Measurements from ENCODE around the gene CNIH4.

Gene CNIH4

DNA sequence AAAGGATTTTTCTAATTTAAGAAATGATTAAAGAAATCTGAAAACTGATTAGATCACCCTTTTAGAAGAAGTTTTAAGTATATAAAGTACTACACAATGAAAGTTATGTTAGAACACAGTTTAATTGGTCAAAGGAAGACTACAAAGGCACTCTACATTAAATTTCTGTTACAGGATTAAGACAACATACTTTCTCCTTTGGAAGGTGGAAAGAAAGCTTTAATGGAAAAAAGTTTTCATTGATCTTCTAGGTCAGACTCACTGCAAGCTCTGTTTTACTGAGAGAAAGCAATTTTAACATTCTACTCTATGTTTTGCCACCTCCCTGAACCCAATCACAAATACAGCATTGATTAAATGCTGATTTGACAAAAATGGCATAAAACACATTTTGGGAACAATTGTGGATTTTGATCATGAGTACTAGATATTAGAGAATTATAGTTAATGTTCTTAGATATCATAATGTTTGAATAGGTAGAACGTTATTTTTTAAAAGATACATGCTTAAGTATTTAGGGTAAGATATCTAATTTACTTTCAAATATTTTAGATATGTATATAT, 45.9 kb downstream of the CNIH4 start:
- no peak overlapping the region for H3K4me3 ChIP-seq (ENCODE audit: low read length)
- H3K4me1 ChIP-seq (ENCODE audit: control insufficient read depth, low read length): no peaks in the 10 kb centered on the region
- no peaks in the 10 kb centered on the region for H3K9me2 ChIP-seq (replicated peaks; ENCODE audit: control insufficient read depth, low read length)
- H4K20me1 ChIP-seq (ENCODE audit: control insufficient read depth, insufficient read depth, low read depth, low read length): no peaks in the 10 kb centered on the region
- no peak for TF ChIP-seq EZH2phosphoT487 (IDR thresholded peaks at IDR 0.05; ENCODE audit: borderline replicate concordance, low read length)
- H3K27ac ChIP-seq (ENCODE audit: low read depth, low read length): no peak overlapping the region
- H3K27me3 ChIP-seq (ENCODE audit: control insufficient read depth, low read length): no peaks in the 10 kb centered on the region
- no peak overlapping the region for H3K4me2 ChIP-seq (ENCODE audit: low read length)
- H3K9me3 ChIP-seq (ENCODE audit: control insufficient read depth, insufficient read depth, low read length): no peaks in the 10 kb centered on the region
- H3F3A ChIP-seq (ENCODE audit: control insufficient read depth, insufficient read depth): 0 out of 2 replicates have a peak, but pooled peaks cover 4% of the 10 kb centered on the region
- H3K79me2 ChIP-seq (ENCODE audit: control insufficient read depth, low read length): no peaks in the 10 kb centered on the region
- H3K36me3 ChIP-seq (ENCODE audit: control insufficient read depth, low read length): peaks cover 83% of the 10 kb centered on the region

DNA sequence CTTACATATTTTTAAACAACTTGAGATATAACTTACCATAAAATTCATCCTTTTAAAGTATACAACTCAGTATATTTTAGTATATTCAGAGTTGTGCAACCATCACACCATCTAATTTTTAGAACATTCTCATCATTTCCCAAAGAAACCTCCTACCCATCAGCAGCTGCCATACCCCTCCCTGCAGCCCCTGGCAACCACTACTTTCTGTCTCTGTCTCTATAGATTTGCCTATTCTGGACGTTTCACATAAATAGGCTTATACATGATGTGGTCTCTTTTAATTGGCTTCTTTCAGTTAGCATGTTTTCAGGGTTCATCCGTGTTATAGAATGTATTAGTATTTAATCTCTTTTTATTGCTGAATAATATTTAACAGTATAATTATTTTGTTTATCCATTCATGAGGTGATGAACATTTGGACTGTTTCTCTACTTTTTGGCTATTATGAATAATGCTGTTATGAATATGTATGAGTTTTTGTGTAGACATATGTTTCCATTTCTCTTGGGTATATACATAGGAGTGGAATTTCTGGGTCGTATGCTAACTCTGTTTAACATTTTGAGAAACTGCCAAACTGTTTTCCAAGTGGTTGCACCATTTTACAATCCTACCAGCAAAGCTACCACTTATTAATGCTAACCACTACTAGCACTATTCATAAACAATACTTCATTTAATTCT, 48.4 kb downstream of the CNIH4 start:
- Histone ChIP-seq H3K4me2 (ENCODE audit: low read length) (no peak overlapping the region), H3K27ac (ENCODE audit: low read depth, low read length) (no peak overlapping the region), H3K4me3 (ENCODE audit: low read length) (no peak overlapping the region), H3K9me2 (replicated peaks; ENCODE audit: control insufficient read depth, low read length) (no peaks in the 10 kb centered on the region), H3K79me2 (ENCODE audit: control insufficient read depth, low read length) (peaks cover 4% of the 10 kb centered on the region; the same call in 1 of the 2 replicates), H3K36me3 (ENCODE audit: control insufficient read depth, low read length) (peaks cover 80% of the 10 kb centered on the region), H3K9me3 (ENCODE audit: control insufficient read depth, insufficient read depth, low read length) (no peaks in the 10 kb centered on the region), H4K20me1 (ENCODE audit: control insufficient read depth, insufficient read depth, low read depth, low read length) (no peaks in the 10 kb centered on the region), H3K27me3 (ENCODE audit: control insufficient read depth, low read length) (no peaks in the 10 kb centered on the region), H3K4me1 (ENCODE audit: control insufficient read depth, low read length) (no peaks in the 10 kb centered on the region), H3F3A (ENCODE audit: control insufficient read depth, insufficient read depth) (0 out of 2 replicates have a peak, but pooled peaks cover 7% of the 10 kb centered on the region)
- no peak for TF ChIP-seq EZH2phosphoT487 (IDR thresholded peaks at IDR 0.05; ENCODE audit: borderline replicate concordance, low read length)

DNA sequence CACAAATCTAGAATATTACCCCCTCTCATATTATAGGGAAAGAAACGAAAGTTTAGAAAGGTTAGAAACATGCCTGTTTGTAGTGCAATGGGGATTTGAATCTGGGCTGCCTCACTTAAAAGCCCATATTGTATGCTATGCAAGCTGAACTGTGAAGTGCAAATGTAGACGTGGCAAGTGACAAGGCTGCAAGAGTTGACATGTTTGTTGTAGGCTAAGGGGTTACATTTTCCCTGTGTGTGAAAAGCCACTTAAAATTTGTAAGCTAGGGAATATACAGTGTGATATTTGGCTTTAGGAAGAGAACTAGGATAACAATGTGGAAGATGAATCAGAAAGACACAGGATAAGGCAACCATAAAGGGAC, 48.9 kb downstream of the CNIH4 start:
- no peaks in the 10 kb centered on the region for H4K20me1 ChIP-seq (ENCODE audit: control insufficient read depth, insufficient read depth, low read depth, low read length)

DNA sequence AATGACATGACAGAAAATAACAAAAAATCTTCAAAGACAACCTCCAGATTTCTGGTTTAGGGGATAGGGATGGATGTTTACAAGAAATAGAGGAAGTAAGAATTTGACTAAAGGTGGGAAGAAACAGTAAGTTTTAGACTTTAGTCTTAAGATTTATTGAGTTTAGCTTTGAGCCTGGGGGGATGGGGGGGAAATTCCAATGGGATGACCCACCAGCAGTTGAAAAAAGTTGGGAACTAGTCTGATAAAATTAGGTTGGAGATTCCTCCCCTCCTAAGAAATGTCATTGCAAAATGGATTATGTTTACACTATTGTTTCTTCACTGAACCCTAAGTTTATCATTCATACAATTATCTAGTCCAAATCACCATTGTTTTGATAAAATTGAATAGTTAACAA, 49.5 kb downstream of the CNIH4 start:
- Histone ChIP-seq H3K4me1 (ENCODE audit: control insufficient read depth, low read length) (no peaks in the 10 kb centered on the region), H3K27ac (ENCODE audit: low read depth, low read length) (no peak overlapping the region), H3K36me3 (ENCODE audit: control insufficient read depth, low read length) (peaks cover 83% of the 10 kb centered on the region), H3K27me3 (ENCODE audit: control insufficient read depth, low read length) (no peaks in the 10 kb centered on the region), H3K4me2 (ENCODE audit: low read length) (no peak overlapping the region), H3F3A (ENCODE audit: control insufficient read depth, insufficient read depth) (0 out of 2 replicates have a peak, but pooled peaks cover 4% of the 10 kb centered on the region), H3K79me2 (ENCODE audit: control insufficient read depth, low read length) (peaks cover 4% of the 10 kb centered on the region; the same call in 1 of the 2 replicates), H3K9me3 (ENCODE audit: control insufficient read depth, insufficient read depth, low read length) (no peaks in the 10 kb centered on the region), H4K20me1 (ENCODE audit: control insufficient read depth, insufficient read depth, low read depth, low read length) (no peaks in the 10 kb centered on the region), H3K4me3 (ENCODE audit: low read length) (no peak overlapping the region), H3K9me2 (replicated peaks; ENCODE audit: control insufficient read depth, low read length) (no peaks in the 10 kb centered on the region)
- TF ChIP-seq EZH2phosphoT487 (IDR thresholded peaks at IDR 0.05; ENCODE audit: borderline replicate concordance, low read length): no peak
- TF ChIP-seq, protein P1, sequence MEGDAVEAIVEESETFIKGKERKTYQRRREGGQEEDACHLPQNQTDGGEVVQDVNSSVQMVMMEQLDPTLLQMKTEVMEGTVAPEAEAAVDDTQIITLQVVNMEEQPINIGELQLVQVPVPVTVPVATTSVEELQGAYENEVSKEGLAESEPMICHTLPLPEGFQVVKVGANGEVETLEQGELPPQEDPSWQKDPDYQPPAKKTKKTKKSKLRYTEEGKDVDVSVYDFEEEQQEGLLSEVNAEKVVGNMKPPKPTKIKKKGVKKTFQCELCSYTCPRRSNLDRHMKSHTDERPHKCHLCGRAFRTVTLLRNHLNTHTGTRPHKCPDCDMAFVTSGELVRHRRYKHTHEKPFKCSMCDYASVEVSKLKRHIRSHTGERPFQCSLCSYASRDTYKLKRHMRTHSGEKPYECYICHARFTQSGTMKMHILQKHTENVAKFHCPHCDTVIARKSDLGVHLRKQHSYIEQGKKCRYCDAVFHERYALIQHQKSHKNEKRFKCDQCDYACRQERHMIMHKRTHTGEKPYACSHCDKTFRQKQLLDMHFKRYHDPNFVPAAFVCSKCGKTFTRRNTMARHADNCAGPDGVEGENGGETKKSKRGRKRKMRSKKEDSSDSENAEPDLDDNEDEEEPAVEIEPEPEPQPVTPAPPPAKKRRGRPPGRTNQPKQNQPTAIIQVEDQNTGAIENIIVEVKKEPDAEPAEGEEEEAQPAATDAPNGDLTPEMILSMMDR (IDR thresholded peaks at IDR 0.05; ENCODE audit: low read depth, low read length, poor library complexity, severe bottlenecking): no peak

More for the DNA sequence above, 48.9 kb downstream of the CNIH4 start:
- H3K27ac ChIP-seq (ENCODE audit: low read depth, low read length): no peak overlapping the region
- H3K79me2 ChIP-seq (ENCODE audit: control insufficient read depth, low read length): peaks cover 4% of the 10 kb centered on the region; the same call in 1 of the 2 replicates
- TF ChIP-seq EZH2phosphoT487 (IDR thresholded peaks at IDR 0.05; ENCODE audit: borderline replicate concordance, low read length): no peak
- TF ChIP-seq, protein P1 (IDR thresholded peaks at IDR 0.05; ENCODE audit: low read depth, low read length, poor library complexity, severe bottlenecking): no peak
- H3K4me3 ChIP-seq (ENCODE audit: low read length): no peak overlapping the region
- H3K36me3 ChIP-seq (ENCODE audit: control insufficient read depth, low read length): peaks cover 84% of the 10 kb centered on the region
- 0 out of 2 replicates have a peak, but pooled peaks cover 7% of the 10 kb centered on the region for H3F3A ChIP-seq (ENCODE audit: control insufficient read depth, insufficient read depth)
- H3K4me1 ChIP-seq (ENCODE audit: control insufficient read depth, low read length): no peaks in the 10 kb centered on the region
- no peak overlapping the region for H3K4me2 ChIP-seq (ENCODE audit: low read length)
- H3K27me3 ChIP-seq (ENCODE audit: control insufficient read depth, low read length): no peaks in the 10 kb centered on the region
- no peaks in the 10 kb centered on the region for H3K9me3 ChIP-seq (ENCODE audit: control insufficient read depth, insufficient read depth, low read length)
- H3K9me2 ChIP-seq (replicated peaks; ENCODE audit: control insufficient read depth, low read length): no peaks in the 10 kb centered on the region
